OCI-LY3 (cell line): ENCODE data around the gene KLRC1.

Experiments
- H2AFZ ChIP-seq: fragments of 200-600, 300-600 bp; shearing (Covaris generic); 2 replicates; pipeline ENCODE4 v1.6.0; 2014; ENCODE audit warnings: antibody characterized with exemption, low read depth, low read length
- H3K27ac ChIP-seq: fragments of 200-600, 300-600 bp; sonication (generic); 2 replicates; pipeline ENCODE4 v1.5.1; 2014; ENCODE audit warnings: mild to moderate bottlenecking, low read length, moderate library complexity, mixed read lengths
- H3K27me3 ChIP-seq: fragments of 200-600, 300-600 bp; sonication (generic); 2 replicates; pipeline ENCODE4 v1.6.1; 2014; ENCODE audit warnings: low read depth, low read length, mixed read lengths
- H3K36me3 ChIP-seq: fragments of 200-600, 300-600 bp; sonication (generic); replicated peaks from 2 replicates; pipeline ENCODE3; 2014; ENCODE audit warnings: low read depth, low read length, mixed read lengths
- H3K4me1 ChIP-seq: fragments of 300-600, 200-600 bp; sonication (generic); 2 replicates; pipeline ENCODE4 v1.6.1; 2014; ENCODE audit warnings: low read length, mixed read lengths
- H3K4me2 ChIP-seq: fragments of 200-600, 300-600 bp; sonication (generic); 2 replicates; pipeline ENCODE4 v1.6.1; 2014; ENCODE audit warnings: low read length, mixed read lengths
- H3K4me3 ChIP-seq: fragments of 300-600, 200-600 bp; sonication (generic); 2 replicates; pipeline ENCODE4 v1.5.1; 2014; ENCODE audit warnings: antibody characterized with exemption, mild to moderate bottlenecking, low read length, moderate library complexity
- H3K79me2 ChIP-seq: fragments of 300-600, 200-600 bp; shearing (Covaris generic); 2 replicates; pipeline ENCODE4 v1.6.1; 2014; ENCODE audit warnings: mild to moderate bottlenecking, low read length, mixed read lengths
- H3K9ac ChIP-seq: fragments of 300-600, 200-600 bp; shearing (Covaris generic); 2 replicates; pipeline ENCODE4 v1.6.0; 2014; ENCODE audit warnings: mild to moderate bottlenecking, low read length, moderate library complexity
- H3K9me3 ChIP-seq: fragments of 200-600, 300-600 bp; shearing (Covaris generic); 2 replicates; pipeline ENCODE4 v1.6.1; 2014; ENCODE audit warnings: low read length, mixed read lengths; ENCODE audit not compliant: insufficient read depth
- H4K20me1 ChIP-seq: fragments of 200-600, 300-600 bp; sonication (generic); 2 replicates; pipeline ENCODE4 v1.6.1; 2016; ENCODE audit warnings: low read length, mixed read lengths; ENCODE audit not compliant: insufficient read depth
- EZH2phosphoT487 ChIP-seq: fragments of 200-600 bp; shearing (Covaris generic); IDR thresholded peaks from 2 replicates; pipeline ENCODE4 v1.6.1; 2018; ENCODE audit warnings: antibody characterized with exemption, mixed run types, low read depth
- TF ChIP-seq, protein P1 (sequence below): fragments of 200-600, 300-600 bp; sonication (generic); IDR thresholded peaks from 2 replicates; pipeline ENCODE4 v1.5.1; 2014; ENCODE audit warnings: antibody characterized with exemption, low read length, low read depth

KLRC1 gene

DNA sequence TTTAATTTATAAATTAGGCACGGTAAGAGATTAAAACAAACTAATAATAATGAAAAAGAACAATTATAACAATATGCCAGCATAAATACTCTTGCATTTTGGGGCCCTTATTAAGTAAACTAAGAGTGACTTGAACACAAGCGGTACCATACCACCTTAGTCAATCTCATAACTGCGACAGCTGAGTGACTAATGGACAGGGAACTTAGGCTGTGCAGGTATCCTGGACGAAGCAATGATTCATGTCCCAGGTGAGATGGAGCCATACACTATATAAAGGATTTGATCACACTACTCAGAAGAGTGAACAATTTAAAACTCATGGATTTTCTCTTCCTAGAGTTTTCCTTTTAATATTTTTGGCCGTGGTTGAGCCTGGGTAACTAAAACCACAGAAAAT, 47.9 kb downstream of the KLRC1 start:
- Histone ChIP-seq H3K27ac (no peak overlapping the region), H3K4me2 (no peak overlapping the region), H3K4me1 (peaks cover 27% of the 10 kb centered on the region), H3K9ac (no peak overlapping the region), H3K27me3 (no peaks in the 10 kb centered on the region), H3K9me3 (0 out of 2 replicates have a peak, but pooled peaks cover 6% of the 10 kb centered on the region), H2AFZ (no peak overlapping the region), H3K36me3 (peaks cover 4% of the 10 kb centered on the region), H4K20me1 (no peaks in the 10 kb centered on the region), H3K79me2 (no peaks in the 10 kb centered on the region), H3K4me3 (no peak overlapping the region)
- TF ChIP-seq EZH2phosphoT487: no peak
- TF ChIP-seq, protein P1, sequence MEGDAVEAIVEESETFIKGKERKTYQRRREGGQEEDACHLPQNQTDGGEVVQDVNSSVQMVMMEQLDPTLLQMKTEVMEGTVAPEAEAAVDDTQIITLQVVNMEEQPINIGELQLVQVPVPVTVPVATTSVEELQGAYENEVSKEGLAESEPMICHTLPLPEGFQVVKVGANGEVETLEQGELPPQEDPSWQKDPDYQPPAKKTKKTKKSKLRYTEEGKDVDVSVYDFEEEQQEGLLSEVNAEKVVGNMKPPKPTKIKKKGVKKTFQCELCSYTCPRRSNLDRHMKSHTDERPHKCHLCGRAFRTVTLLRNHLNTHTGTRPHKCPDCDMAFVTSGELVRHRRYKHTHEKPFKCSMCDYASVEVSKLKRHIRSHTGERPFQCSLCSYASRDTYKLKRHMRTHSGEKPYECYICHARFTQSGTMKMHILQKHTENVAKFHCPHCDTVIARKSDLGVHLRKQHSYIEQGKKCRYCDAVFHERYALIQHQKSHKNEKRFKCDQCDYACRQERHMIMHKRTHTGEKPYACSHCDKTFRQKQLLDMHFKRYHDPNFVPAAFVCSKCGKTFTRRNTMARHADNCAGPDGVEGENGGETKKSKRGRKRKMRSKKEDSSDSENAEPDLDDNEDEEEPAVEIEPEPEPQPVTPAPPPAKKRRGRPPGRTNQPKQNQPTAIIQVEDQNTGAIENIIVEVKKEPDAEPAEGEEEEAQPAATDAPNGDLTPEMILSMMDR: no peak

DNA sequence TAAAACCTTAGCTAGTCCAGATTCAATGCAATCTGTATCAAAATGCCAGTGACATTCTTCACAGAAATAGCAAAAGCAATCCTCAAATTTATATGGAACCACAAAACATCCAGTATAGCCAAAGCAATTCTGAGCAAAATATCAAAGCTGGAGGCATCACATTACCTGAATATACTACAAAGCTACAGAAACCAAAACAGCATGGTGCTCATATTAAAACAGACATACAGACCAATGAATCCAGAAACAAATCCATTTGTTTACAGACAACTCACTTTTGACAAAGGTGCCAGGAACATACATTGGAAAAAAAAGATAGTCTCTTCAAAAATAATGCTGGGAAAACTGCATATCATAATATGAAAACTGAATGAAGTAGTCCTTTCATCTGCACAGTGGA, 48.4 kb downstream of the KLRC1 start:
- H3K9ac ChIP-seq: no peak overlapping the region
- H2AFZ ChIP-seq: no peak overlapping the region
- H3K27me3 ChIP-seq: no peaks in the 10 kb centered on the region
- no peak overlapping the region for H3K4me2 ChIP-seq
- H3K4me3 ChIP-seq: no peak overlapping the region
- H3K9me3 ChIP-seq: peaks cover 10% of the 10 kb centered on the region; the same call in 1 of the 2 replicates
- H4K20me1 ChIP-seq: no peaks in the 10 kb centered on the region
- peaks cover 28% of the 10 kb centered on the region for H3K4me1 ChIP-seq
- H3K27ac ChIP-seq: no peak overlapping the region
- H3K79me2 ChIP-seq: no peaks in the 10 kb centered on the region
- peaks cover 4% of the 10 kb centered on the region for H3K36me3 ChIP-seq
- TF ChIP-seq, protein P1: no peak
- no peak for TF ChIP-seq EZH2phosphoT487

DNA sequence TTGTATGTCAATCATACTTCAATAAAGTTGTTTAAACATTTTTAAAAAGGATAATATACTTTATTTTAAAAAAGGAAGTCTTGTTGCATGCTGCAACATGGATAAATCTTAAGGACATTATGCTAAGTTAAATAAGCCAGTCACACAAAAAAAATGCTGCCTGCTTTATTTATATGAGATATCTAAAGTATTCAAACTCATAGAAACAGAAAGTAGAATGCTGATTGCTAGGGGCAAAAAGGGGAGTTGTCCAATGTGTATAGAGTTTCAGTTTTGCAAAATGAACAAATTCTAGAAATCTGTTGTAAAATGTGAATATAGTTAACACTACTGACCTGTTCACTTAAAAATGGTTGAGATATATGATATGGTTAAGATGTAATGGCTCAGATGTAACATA, 52.3 kb downstream of the KLRC1 start:
- Histone ChIP-seq H3K27me3 (no peaks in the 10 kb centered on the region), H3K4me1 (peaks cover 12% of the 10 kb centered on the region), H2AFZ (no peak overlapping the region), H3K9me3 (peaks cover 21% of the 10 kb centered on the region; the same call in 1 of the 2 replicates), H3K27ac (no peak overlapping the region), H3K4me2 (no peak overlapping the region), H3K9ac (no peak overlapping the region), H3K4me3 (no peak overlapping the region), H4K20me1 (no peaks in the 10 kb centered on the region), H3K36me3 (peaks cover 4% of the 10 kb centered on the region), H3K79me2 (no peaks in the 10 kb centered on the region)
- no peak for TF ChIP-seq EZH2phosphoT487
- TF ChIP-seq, protein P1: no peak

DNA sequence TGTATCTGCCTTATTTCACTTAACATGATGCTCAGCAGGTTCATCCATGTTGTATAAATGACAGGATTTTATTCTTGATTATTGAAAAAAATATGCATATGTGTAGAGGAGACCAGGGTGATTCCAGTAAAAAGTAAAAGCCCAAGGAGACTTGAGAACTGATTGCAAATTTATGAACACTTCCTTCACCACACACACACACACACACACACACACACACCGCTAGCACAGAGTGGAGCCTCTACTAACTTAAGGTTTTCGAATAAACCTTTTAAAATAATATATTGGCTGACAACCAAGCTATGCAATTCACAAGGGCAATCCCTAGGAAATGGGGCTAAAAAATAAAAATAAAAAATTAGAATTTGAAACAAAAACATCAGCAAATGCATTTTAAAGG, 55.0 kb downstream of the KLRC1 start:
- Histone ChIP-seq H3K9me3 (peaks cover 18% of the 10 kb centered on the region; the same call in 1 of the 2 replicates), H3K9ac (no peak overlapping the region), H3K4me3 (no peak overlapping the region), H2AFZ (no peak overlapping the region), H3K4me2 (no peak overlapping the region), H3K27me3 (no peaks in the 10 kb centered on the region), H3K4me1 (peaks cover 37% of the 10 kb centered on the region), H4K20me1 (no peaks in the 10 kb centered on the region), H3K79me2 (no peaks in the 10 kb centered on the region), H3K27ac (no peak overlapping the region), H3K36me3 (no peaks in the 10 kb centered on the region)
- TF ChIP-seq, protein P1: no peak
- TF ChIP-seq EZH2phosphoT487: no peak
